Calu3 (cell line): ENCODE data around the gene LRG1. TPM values are rescaled to one million over a fixed set of nuclear protein-coding genes. Genes with fewer than 3 reads are reported as not detected.

ENCODE experiments used
- BruUV-seq: library from RNA; stranded (reverse); fragments of 400-500 nt; replicated peaks from 2 replicates; lab custom pipeline; 2021; lab: Mats Ljungman, UMichigan
- CTCF ChIA-PET: fragments of 300-600 bp; sonication (Branson Sonifier 250); formaldehyde crosslinking; loops from one replicate; lab custom pipeline; 2022; ENCODE audit warnings: antibody characterized with exemption; lab: Charles Lee
- DNase-seq: peaks from one replicate; pipeline ENCODE4 v3.0.0; 2022
- H3K27ac Mint-ChIP-seq: one replicate; pipeline ENCODE4 v1.8.0; 2022; ENCODE audit warnings: mixed read lengths; ENCODE audit not compliant: unreplicated experiment
- H3K27me3 Mint-ChIP-seq: one replicate; pipeline ENCODE4 v1.8.0; 2022; ENCODE audit warnings: mixed read lengths; ENCODE audit not compliant: unreplicated experiment
- H3K36me3 Mint-ChIP-seq: one replicate; pipeline ENCODE4 v1.8.0; 2022; ENCODE audit warnings: mild to moderate bottlenecking, moderate library complexity, mixed read lengths; ENCODE audit not compliant: insufficient read depth, unreplicated experiment
- H3K4me1 Mint-ChIP-seq: one replicate; pipeline ENCODE4 v1.8.0; 2022; ENCODE audit warnings: mild to moderate bottlenecking, low read depth, mixed read lengths; ENCODE audit not compliant: unreplicated experiment
- H3K4me3 Mint-ChIP-seq: one replicate; pipeline ENCODE4 v1.8.0; 2022; ENCODE audit warnings: mild to moderate bottlenecking, low read depth, moderate library complexity, mixed read lengths; ENCODE audit not compliant: unreplicated experiment
- H3K9me3 Mint-ChIP-seq: one replicate; pipeline ENCODE4 v1.8.0; 2022; ENCODE audit warnings: low read depth, mixed read lengths; ENCODE audit not compliant: unreplicated experiment
- CTCF ChIP-seq: fragments of 200-600 bp; IDR thresholded peaks from one replicate; pipeline ENCODE4 v1.8.0; 2022; ENCODE audit warnings: antibody characterized with exemption; ENCODE audit not compliant: unreplicated experiment
- intact Hi-C: fragments of 100-400 bp; cut with micrococcal nuclease; formaldehyde crosslinking; loops from one replicate; pipeline ENCODE4 v1.10.0; 2022; ENCODE audit not compliant: unreplicated experiment
- total RNA-seq: library from RNA; stranded (reverse); gene quantifications from 2 replicates; pipeline ENCODE4 v1.2.3, GENCODE V29; 2022

Gene LRG1
- total RNA-seq, 1 experiment from 2014 or later = 28.5 TPM

DNA sequence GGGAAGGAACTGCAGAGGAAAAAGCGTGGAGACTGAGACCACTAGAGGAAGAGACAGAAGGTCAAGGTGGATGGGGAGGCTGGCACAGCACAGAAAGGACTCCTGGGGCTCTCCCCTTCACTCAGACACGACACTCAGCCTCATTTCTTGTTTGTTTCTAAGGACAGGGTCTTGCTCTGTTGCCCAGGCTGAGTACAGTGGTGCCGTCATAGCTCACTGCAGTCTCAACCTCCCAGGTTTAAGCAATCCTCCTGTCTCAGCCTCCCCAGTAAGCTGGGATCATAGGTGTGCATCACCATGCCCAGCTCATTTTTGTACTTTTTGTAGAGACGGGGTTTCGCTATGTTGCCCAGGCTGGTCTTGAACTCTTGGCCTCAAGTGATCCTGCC is 31.1 kb upstream of the LRG1 start:
- CTCF ChIA-PET = interaction anchor here (0.9 to 1.1 kb wide), 2 partner anchors 21 to 100 kb away, joined by 3 read pairs; no protein-coding TSS in a partner anchor
- Mint-ChIP-seq H3K36me3 (peaks cover 12% of the 10 kb centered on the region), H3K27me3 (peaks cover 13% of the 10 kb centered on the region), H3K4me3 (no peak overlapping the region), H3K27ac (no peak overlapping the region), H3K9me3 (no peaks in the 10 kb centered on the region), H3K4me1 (peaks cover 11% of the 10 kb centered on the region)
- DNase-seq = no peak
- no peak for TF ChIP-seq CTCF
- intact Hi-C loops = no loop called here
- BruUV-seq = no TSS peak

GRCh38 chr19:4570402-4570801 is 30.6 kb upstream of the LRG1 start:
- Mint-ChIP-seq H3K4me3 (no peak overlapping the region), H3K36me3 (peaks cover 9% of the 10 kb centered on the region), H3K27ac (no peak overlapping the region), H3K4me1 (peaks cover 6% of the 10 kb centered on the region), H3K27me3 (peaks cover 13% of the 10 kb centered on the region), H3K9me3 (no peaks in the 10 kb centered on the region)
- DNase-seq = no peak
- no TSS peak for BruUV-seq
- no peak for TF ChIP-seq CTCF
- CTCF ChIA-PET = interaction anchor here (0.9 to 1.1 kb wide), 2 partner anchors 21 to 100 kb away, joined by 3 read pairs; no protein-coding TSS in a partner anchor
- intact Hi-C loops = no loop called here

GRCh38 chr19:4568886-4569285 is 29.1 kb upstream of the LRG1 start:
- intact Hi-C loops = no loop called here
- H3K27me3 Mint-ChIP-seq = peaks cover 13% of the 10 kb centered on the region
- no peaks in the 10 kb centered on the region for H3K4me1 Mint-ChIP-seq
- peaks cover 5% of the 10 kb centered on the region for H3K36me3 Mint-ChIP-seq
- no TSS peak for BruUV-seq
- CTCF ChIA-PET = interaction anchor here (1.0 kb wide), 1 partner anchor 24 kb away, joined by 6 read pairs; no protein-coding TSS in a partner anchor
- H3K4me3 Mint-ChIP-seq = no peak overlapping the region
- TF ChIP-seq CTCF = no peak
- no peak for DNase-seq
- no peaks in the 10 kb centered on the region for H3K9me3 Mint-ChIP-seq
- no peak overlapping the region for H3K27ac Mint-ChIP-seq

GRCh38 chr19:4567584-4568071 is 27.8 kb upstream of the LRG1 start:
- CTCF ChIA-PET = interaction anchor here (1.2 to 2.2 kb wide), 2 partner anchors 69 to 96 kb away, joined by 3 to 8 read pairs; no protein-coding TSS in a partner anchor
- Mint-ChIP-seq H3K36me3 (peaks cover 5% of the 10 kb centered on the region), H3K9me3 (no peaks in the 10 kb centered on the region), H3K4me1 (no peaks in the 10 kb centered on the region), H3K27me3 (peaks cover 13% of the 10 kb centered on the region), H3K27ac (no peak overlapping the region), H3K4me3 (no peak overlapping the region)
- DNase-seq = peak; percentile 73
- no TSS peak for BruUV-seq
- TF ChIP-seq CTCF = peak; percentile 67
- intact Hi-C loops = no loop called here
